ENCODE measurements around the gene TM4SF5.

Gene TM4SF5

DNA sequence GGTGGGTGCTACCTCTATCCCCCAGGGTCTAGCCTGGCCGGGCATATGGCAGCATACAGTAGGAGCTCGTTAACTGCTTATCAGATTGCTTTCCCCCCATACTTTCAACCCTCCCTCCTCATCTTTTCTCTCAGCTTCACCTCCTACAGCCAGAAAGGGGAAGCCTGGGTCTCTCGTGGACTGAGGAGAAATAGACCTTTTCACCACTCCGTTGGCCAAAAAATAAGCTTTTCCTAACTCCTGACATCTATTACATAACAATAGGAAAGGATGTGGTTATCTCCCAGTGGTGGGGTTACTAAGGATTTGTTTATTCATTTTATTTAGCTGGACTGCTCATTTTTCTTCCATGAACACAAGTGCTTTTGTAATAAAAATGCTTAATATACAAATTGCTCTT lies 23.0 kb upstream of the TM4SF5 start:
- no peak for DNase-seq

DNA sequence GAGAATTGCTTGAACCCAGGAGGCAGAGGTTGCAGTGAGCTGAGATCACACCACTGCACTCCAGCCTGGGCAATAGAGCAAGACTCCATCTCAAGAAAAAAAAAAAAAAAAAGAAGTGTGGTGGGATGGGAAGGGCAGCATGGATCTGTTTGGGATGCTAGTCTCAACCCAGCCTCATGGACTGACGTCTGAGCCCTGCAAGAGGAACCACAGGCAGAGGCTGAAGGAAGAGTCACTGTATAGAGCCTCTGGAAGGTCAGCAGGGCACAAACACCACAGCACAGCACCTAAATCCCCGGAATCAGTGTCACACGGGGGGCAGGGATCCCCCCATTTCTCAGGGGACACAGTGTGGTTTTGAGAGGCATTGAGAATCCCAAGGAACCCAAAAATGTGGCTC lies 21.1 kb upstream of the TM4SF5 start:
- no peak for DNase-seq

DNA sequence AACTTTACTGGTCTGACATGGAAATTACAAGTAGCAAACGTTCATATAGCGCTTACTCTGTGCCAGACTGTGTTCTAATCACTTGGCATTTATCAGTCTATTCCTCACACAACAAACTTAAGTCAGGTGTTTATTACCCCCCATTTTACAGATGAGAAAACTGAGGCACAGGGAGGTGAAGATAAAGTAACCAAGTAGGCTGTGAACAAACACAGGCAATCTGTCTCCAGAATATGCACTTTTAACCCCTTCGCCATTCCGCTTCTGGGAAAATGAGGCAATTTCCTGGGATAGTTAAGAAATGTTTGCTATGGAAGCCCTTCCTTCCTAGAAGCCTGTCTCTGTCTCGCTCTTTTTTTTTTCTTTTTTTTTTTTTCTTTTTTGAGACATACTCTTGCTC lies 19.8 kb upstream of the TM4SF5 start:
- DNase-seq: no peak

GRCh38 chr17:4753392-4753791 lies 18.3 kb upstream of the TM4SF5 start:
- no peak for DNase-seq

DNA sequence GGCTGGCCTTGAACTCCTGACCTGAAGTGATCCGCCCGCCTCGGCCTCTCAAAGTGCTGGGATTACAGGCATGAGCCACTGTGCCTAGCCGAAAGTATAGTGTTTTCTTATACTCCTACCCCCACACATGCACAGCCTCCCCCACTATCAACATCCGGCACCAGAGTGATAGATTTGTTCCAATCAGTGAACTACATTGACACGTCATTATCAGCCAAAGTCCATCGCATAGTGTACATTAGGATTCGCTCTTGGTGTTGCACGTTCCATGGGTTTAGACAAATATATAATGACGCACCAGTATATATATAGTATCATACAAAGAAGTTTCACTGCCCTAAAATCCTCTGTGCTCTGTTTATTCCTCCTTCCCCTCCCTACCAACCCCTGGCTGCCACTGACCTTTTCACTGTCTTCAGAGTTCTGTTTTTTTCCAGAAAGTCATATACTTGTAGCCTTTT lies 11.9 kb upstream of the TM4SF5 start:
- DNase-seq: no peak

DNA sequence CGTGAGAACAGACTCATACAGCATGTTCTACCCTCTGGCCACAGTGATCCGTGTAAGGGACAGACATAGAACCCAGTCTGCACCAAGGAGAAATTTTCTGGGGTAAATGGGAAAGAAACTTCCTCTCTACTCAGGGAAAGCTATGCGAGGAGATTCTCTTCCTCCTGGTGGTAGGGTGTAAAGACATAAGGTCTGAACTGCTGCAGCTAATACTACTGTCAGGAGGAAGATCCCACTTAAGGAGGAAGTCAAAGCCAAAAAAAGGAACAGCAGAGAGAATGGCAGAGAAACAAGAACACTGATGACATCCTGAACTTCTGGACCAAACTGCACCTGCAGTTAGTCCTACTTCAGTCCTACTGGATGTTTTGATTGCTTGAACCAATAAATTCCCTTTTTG lies 7.1 kb upstream of the TM4SF5 start:
- no peak for DNase-seq

DNA sequence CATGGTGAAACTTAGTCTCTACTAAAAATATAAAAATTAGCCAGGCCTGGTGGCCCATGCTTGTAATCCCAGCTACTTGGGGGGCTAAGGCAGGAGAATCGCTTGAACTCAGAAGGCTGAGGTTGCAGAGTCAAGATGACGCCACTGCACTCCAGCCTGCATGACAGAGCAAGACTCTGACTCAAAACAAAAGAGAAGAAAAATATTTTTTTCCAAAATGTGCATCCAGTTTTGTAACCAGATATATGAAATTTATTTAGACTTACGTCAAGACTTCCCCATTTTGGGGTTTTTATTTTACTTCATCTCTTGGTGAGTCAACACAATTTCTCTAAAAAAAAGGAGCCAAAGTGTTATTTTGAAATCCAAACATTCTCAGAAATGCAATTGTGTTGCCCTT lies 5.5 kb upstream of the TM4SF5 start:
- no peak for DNase-seq

- no peak for DNase-seq
Observed at GRCh38 chr17:4766723-4767122, 5.0 kb upstream of the TM4SF5 start.

- no peak for DNase-seq
Observed at GRCh38 chr17:4768298-4768697, 3.4 kb upstream of the TM4SF5 start.

- DNase-seq: no peak
Observed at GRCh38 chr17:4769628-4770027, 2.1 kb upstream of the TM4SF5 start.

- no peak for DNase-seq
Observed at GRCh38 chr17:4772235-4772613, 538 bp downstream of the TM4SF5 start.

DNA sequence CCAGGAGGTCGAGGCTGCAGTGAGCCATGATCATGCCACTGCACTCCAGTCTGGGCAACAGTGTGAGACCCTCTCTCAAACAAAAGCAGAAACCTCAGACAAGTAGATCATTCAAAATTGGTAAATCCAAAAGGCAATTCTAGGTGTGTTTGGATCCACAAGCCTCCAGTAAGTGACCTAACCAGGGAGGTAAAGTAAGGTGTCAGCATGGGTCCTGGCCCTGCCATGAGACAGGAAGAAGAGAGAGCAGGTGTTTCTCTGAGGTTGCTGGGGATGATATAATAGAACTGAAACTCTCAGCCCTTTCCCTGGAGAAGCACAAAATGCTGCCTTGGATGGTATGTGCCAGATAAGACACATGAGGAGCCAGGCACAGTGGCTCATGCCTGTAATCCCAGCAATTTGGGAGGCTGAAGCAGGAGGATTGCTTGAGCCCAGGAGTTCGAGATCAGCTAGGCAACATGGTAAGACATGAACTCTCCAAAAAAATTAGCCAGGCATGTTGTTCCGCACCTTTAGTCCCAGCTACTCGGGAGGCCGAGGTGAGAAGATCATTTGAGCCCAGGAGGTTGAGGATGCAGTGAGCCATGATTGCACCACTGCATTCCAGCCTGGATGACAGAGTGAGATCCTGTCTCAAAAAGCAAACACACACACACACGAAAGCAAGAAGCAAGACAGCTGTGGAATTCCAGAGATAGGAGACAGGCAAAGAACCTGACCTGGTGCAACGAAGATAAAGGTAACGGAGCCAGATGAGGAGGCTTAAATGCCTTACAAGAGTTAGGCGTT lies 6.5 kb downstream of the TM4SF5 start:
- DNase-seq: no peak

- no peak for DNase-seq
Observed at GRCh38 chr17:4780325-4780955, 8.8 kb downstream of the TM4SF5 start.

GRCh38 chr17:4782652-4783051 lies 11.0 kb downstream of the TM4SF5 start:
- no peak for DNase-seq

DNA sequence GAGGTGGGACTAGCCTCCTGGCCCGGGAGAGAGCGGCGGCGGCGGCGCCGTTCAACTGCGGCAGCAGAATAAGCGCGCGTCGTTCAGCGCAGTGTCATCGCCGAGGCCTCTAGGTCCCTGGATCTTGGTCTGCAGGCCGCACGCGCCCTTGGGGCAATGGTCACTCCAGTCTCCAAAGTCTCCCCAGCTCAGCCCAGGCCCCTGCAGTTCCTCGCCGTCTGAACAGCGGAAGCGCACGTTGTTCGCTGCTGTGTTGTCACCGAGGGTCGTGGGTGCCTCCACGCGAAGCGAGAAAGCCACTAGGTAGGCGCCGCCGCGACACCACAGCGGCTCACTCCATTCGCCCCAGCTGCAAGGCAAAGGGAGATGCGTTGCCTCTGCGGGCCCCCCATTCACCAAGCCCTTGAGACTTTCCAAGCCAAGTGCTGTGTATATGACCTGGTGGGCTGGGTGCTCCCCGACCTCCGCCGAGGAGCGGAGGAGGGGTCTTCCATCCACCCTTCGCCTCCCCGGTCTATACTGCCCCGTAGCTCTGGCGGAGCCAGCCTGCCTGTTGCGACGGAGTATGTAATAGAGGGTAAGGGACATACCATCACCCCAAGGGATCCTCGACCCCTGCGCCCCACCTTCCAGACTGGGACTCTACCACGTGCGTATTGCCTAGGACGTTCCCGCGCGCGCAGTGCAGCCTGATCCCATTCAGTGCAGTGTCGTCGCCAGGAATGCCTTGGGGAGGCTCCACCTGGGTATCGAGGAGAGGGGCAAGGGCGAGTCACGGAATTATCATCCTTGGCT lies 13.8 kb downstream of the TM4SF5 start:
- DNase-seq: no peak

GRCh38 chr17:4786106-4786511 lies 14.4 kb downstream of the TM4SF5 start, which contains the start of gene VMO1:
Gene VMO1, minus strand, starts transcription at chr17:4786364. Its CDS starts 12 bp downstream, at chr17:4786352.
- DNase-seq: no peak

- no peak for DNase-seq
Observed at GRCh38 chr17:4786516-4786915, 14.8 kb downstream of the TM4SF5 start.

GRCh38 chr17:4788159-4788806 lies 16.6 kb downstream of the TM4SF5 start:
- DNase-seq: no peak

DNA sequence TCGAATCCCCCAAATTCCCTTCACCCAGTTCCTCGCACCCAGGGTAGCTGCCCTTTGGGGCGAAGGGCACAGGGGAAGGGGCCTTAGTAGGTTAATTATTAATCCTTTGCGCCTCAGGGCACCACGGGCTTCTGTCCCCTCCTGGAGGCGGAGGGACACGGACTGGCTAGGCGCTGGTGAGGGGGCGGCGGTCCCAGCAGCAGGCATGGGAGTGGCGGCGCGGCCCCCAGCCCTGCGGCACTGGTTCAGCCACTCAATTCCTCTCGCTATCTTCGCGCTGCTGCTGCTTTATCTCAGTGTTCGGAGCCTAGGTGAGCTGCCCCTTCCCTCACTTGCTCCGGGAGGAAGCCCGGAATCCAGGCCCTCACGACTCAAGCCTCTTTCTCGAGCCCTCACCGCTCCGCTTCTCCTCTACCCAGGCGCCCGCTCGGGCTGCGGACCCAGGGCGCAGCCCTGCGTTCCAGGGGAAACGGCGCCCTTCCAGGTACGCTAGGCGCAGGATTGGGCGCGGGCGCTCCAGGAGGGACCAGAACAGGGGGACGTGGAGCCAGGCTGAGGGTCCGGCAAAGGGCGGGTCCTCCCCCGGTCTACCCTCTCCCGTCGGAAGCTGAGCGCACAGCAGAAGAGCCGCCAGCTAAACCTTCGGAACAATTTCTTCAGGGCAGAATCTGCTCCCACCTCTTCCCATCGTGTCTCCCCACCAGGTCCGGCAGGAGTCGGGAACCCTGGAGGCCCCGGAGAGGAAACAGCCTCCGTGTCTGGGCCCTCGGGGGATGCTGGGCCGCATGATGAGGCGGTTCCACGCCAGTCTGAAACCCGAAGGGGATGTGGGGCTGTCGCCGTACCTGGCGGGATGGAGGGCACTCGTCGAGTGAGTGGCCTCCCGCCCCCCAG lies 17.4 kb downstream of the TM4SF5 start, which contains the start of gene GLTPD2:
TSS of gene GLTPD2 (plus strand) at position 158 of the 894 bp plus-strand sequence. CDS start at position 206, 48 bp downstream.
- DNase-seq: no peak

- DNase-seq: no peak
Observed at GRCh38 chr17:4789701-4789950, 17.9 kb downstream of the TM4SF5 start.

DNA sequence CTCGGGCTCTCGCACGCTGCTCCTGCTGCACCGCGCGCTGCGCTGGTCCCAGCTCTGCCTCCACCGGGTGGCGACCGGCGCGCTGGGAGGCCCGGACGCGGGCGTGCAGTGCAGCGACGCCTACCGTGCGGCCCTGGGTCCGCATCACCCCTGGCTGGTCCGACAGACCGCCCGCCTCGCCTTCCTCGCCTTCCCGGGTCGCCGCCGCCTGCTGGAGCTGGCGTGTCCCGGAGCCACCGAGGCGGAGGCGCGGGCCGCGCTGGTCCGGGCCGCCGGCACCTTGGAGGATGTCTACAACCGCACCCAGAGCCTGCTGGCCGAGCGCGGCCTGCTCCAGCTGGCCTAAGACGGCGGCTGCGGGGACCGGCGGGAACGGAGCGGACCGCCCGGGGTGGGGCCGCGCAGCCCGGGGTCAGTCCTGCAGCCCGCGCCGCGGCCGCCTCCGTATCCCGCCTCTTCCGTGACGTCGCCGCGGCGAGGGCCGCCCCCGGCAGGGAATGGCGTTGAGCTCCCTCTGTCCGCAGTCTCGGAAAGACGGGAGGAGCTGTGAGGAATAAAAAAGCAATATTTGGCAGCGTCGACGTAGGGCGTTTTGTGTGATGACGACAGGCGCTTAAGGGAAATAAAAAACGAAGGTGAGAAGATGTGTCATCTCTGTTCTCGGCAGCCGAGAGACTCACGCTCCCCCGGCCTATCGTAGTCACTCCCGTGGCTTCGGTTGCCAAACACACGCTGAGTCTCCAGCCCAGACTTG lies 18.4 kb downstream of the TM4SF5 start:
- peak; percentile 73 for DNase-seq

DNA sequence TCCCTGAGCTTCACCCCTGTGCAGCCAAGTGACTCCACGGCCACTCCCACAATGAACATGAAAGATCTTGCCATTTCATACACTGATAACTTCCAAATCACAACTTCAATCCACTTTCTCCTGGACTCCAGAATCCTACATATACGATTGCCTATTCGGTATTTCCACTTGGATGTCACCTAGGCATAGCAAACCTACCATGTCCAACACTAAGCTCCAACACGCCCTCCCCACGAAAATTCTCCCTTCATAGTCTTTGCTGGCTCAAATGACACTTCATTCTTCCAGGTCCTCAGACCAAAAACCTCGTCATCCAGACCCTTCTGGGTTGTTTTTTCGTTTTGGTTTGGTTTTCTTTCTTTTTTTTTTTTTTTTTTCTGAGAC lies 19.0 kb downstream of the TM4SF5 start:
- no peak for DNase-seq
